MM.1S (cell line): ENCODE results near the gene IPCEF1.

Experiments
- EZH2 ChIP-seq: fragments of 300-600 bp; sonication (generic); optimal IDR thresholded peaks from 2 replicates; pipeline ENCODE3; 2017; ENCODE audit warnings: low read depth, mild to moderate bottlenecking, antibody characterized with exemption, low read length, mixed read lengths
- TF ChIP-seq, protein P1 (sequence below): fragments of 300-600 bp; sonication (generic); IDR thresholded peaks from 2 replicates; pipeline ENCODE4 v1.5.1; 2016; ENCODE audit warnings: antibody characterized with exemption, low read length, mixed read lengths

GRCh38 chr6:154219250-154219649 is 137.4 kb downstream of the IPCEF1 start:
- TF ChIP-seq, protein P1, sequence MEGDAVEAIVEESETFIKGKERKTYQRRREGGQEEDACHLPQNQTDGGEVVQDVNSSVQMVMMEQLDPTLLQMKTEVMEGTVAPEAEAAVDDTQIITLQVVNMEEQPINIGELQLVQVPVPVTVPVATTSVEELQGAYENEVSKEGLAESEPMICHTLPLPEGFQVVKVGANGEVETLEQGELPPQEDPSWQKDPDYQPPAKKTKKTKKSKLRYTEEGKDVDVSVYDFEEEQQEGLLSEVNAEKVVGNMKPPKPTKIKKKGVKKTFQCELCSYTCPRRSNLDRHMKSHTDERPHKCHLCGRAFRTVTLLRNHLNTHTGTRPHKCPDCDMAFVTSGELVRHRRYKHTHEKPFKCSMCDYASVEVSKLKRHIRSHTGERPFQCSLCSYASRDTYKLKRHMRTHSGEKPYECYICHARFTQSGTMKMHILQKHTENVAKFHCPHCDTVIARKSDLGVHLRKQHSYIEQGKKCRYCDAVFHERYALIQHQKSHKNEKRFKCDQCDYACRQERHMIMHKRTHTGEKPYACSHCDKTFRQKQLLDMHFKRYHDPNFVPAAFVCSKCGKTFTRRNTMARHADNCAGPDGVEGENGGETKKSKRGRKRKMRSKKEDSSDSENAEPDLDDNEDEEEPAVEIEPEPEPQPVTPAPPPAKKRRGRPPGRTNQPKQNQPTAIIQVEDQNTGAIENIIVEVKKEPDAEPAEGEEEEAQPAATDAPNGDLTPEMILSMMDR: no peak
- no peak for TF ChIP-seq EZH2
